Fibroblast of mammary gland (primary cell): Measurements from ENCODE around the gene RNH1.

Experiments used
- DNase-seq: peaks from one replicate; pipeline ENCODE4 v3.0.0-alpha.2; 2010; ENCODE audit warnings: low read depth
- H3K4me3 ChIP-seq: 2 replicates; pipeline ENCODE4 v1.5.1; 2011; ENCODE audit warnings: low read depth, mild to moderate bottlenecking, low read length, moderate library complexity; ENCODE audit not compliant: control insufficient read depth
- TF ChIP-seq, protein P1 (sequence below): conservative IDR thresholded peaks from 2 replicates; pipeline ENCODE4 v1.5.1; 2011; ENCODE audit warnings: low read depth, low read length, inconsistent platforms; ENCODE audit not compliant: control insufficient read depth, insufficient read depth

RNH1 gene

DNA sequence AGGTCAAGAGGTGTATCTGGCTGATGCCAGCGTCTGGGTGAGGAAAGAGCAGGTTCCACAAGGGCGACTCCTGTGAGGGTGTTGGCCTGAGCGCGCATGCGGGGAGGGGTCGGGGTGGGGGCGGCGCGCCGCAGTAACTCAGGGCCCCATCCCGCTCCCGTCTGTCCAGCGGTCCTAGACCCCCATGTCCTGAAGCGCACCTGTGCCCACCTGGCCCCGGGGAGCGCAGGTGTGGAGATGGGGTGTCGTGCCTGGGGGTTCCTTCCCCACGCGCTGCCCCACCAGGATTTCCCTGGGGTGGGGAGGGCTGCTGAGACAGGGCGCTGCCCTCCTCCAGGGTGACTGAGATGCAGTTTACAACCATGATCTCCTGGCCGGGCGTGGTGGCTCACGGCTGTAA lies 20.9 kb downstream of the RNH1 start:
- TF ChIP-seq, protein P1, sequence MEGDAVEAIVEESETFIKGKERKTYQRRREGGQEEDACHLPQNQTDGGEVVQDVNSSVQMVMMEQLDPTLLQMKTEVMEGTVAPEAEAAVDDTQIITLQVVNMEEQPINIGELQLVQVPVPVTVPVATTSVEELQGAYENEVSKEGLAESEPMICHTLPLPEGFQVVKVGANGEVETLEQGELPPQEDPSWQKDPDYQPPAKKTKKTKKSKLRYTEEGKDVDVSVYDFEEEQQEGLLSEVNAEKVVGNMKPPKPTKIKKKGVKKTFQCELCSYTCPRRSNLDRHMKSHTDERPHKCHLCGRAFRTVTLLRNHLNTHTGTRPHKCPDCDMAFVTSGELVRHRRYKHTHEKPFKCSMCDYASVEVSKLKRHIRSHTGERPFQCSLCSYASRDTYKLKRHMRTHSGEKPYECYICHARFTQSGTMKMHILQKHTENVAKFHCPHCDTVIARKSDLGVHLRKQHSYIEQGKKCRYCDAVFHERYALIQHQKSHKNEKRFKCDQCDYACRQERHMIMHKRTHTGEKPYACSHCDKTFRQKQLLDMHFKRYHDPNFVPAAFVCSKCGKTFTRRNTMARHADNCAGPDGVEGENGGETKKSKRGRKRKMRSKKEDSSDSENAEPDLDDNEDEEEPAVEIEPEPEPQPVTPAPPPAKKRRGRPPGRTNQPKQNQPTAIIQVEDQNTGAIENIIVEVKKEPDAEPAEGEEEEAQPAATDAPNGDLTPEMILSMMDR = no peak
- DNase-seq = no peak

DNA sequence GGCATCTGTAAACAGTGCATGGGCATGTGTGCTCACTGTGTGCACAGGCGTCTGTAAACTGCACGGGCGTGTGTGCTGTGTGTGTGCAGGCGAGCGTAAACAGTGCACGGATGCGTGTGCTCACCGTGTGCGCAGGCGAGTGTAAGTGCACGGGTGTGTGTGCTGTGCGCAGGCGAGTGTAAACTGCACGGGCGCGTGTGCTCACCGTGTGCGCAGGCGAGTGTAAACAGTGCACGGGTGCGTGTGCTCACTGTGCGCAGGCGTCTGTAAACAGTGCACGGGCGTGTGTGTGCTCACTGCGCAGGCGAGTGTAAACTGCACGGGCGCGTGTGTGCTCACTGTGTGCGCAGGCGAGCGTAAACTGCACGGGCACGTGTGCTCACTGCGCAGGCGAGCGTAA lies 22.4 kb downstream of the RNH1 start:
- TF ChIP-seq, protein P1 = no peak
- no peak for DNase-seq
- no peak overlapping the region for H3K4me3 ChIP-seq

More for the DNA sequence above, 20.9 kb downstream of the RNH1 start:
- H3K4me3 ChIP-seq = no peak overlapping the region

DNA sequence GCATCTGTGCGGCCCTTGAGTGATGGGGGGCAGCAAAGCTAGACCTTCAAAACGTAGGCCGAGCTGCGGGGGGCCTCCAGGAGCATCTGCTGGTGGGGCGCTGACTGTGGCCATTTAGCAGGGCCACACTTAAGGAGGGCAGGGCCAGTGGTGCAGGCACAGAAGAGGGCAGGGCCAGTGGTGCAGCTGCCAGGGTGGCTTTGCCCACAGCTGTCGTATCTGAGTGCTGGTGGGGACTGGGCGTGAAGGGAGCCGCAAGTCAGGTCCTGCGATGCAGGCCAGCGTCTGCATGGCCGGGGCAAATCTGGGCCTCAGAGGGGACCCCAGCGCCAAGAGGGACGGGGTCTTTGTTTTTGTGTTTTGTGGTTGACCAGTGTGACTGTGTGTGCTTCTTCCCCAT lies 27.7 kb downstream of the RNH1 start:
- H3K4me3 ChIP-seq = no peak overlapping the region
- TF ChIP-seq, protein P1 = no peak
- no peak for DNase-seq

DNA sequence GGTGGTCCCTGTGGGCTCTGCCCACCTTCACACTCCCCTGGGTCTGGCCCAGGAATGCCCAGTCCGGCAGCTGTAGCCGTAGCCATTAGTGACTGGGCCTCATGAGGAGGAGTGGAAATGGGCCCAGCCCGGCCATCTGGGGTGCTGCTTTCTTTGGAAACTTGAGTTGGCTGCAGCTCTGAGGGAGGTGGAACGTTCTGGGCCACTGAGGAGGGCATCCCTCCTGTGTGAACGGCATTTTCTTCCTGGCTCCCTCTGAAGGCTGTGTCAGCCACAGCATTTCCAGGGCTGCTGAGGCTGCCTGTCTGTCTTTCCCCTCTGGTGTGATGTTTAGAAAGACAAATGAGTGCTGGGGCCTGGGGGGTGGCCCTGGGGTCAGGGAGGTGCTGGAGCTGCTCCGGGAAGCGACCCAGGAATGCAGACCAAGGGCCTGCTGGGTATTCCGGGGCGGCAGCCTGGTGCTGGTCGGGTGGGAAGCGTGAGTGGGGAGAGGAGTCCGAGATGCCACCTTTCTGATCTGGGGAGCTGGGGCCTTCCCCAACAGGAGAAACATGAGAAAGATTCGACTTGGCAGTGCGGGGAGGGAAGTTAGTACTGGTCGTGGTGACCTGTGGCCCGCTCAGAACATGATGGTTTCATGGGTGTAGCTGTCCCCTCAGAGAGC lies 29.9 kb downstream of the RNH1 start:
- TF ChIP-seq, protein P1 = no peak
- DNase-seq = no peak
- no peak overlapping the region for H3K4me3 ChIP-seq

DNA sequence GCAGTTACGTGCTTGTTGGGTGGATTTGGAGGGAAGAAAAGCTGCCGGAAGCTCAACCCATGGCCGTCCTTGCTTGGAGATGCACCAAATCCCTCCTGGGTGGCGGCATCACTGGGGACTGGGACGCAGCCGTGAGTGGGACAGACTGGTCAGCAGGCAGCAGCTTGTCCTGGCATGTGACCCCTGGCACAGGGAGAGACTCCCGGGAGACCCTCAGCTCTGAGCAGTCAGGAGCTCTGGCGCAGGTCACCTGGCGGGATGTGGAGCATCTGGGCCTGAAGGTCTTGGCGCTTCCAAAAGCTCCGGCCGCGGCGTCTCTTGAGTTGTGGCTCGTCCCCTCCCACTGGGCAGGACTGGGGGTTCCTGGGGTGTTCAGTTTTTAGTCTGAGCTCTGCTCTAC lies 30.6 kb downstream of the RNH1 start:
- H3K4me3 ChIP-seq = no peak overlapping the region
- TF ChIP-seq, protein P1 = no peak
- DNase-seq = no peak

DNA sequence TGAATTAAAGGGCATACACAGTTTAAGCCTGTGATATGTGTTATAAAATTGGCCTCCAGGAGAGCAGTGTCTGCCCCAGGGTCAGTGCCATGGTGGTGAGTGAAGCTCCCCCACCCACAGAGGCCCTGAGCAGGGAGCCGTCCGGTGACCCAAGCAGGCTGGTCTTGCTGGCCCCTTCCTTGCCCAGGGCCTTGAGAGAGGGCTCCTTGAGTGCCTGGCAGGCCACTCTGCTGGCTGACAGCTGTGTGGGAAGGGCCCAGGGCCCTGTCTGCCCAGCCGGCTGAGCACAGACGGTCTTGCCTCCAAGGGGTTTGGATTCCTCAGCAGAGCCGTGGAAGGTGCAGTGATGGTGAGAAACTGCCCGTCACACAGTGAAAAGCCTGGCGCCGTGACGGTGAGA lies 31.1 kb downstream of the RNH1 start:
- DNase-seq = no peak
- TF ChIP-seq, protein P1 = no peak
- H3K4me3 ChIP-seq = no peak overlapping the region
